ENCODE data around the gene TNRC6A. TPM values are rescaled to one million over a fixed set of nuclear protein-coding genes. Genes with fewer than 3 reads are reported as not detected.
"Not testable (repeated sequence)": the region's sequence is repeated elsewhere in the genome, so short reads cannot be mapped to it uniquely, and the experiment has no call there.

The TNRC6A gene
- total RNA-seq, 2 experiments from 2014 or later: 38.1 to 60.3 TPM

- H3K79me2 ChIP-seq (ENCODE audit: insufficient read depth, low read depth, low read length): no peaks in the 10 kb centered on the region
- no TSS peak for BruUV-seq (replicated peaks)
- no peaks in the 10 kb centered on the region for H3K9me3 ChIP-seq (ENCODE audit: low read length)
- CTCF ChIA-PET (ENCODE audit: unreplicated experiment): no interaction called here
- TF ChIP-seq CTCF (conservative IDR thresholded peaks at IDR 0.05; ENCODE audit: low read length) (no peak), EZH2phosphoT487 (IDR thresholded peaks at IDR 0.05; ENCODE audit: borderline replicate concordance, low read depth, low read length) (no peak)
- POLR2A ChIA-PET: no interaction called here
- no peak overlapping the region for H2AFZ ChIP-seq (ENCODE audit: low read length)
- H3K4me2 ChIP-seq (ENCODE audit: low read length): no peak overlapping the region
- H4K20me1 ChIP-seq (ENCODE audit: insufficient read depth, low read length): no peaks in the 10 kb centered on the region
- intact Hi-C loops (cut with micrococcal nuclease; ENCODE audit: unreplicated experiment): no loop called here
- no peaks in the 10 kb centered on the region for H3K36me3 ChIP-seq (ENCODE audit: insufficient read depth, low read length)
- no peaks in the 10 kb centered on the region for H3K9me2 ChIP-seq (ENCODE audit: insufficient read depth, low read length)
- DNase-seq (ENCODE audit: low spot score): no peak
- no peaks in the 10 kb centered on the region for H3K4me1 ChIP-seq (ENCODE audit: insufficient read depth, low read length, poor library complexity, severe bottlenecking)
- H3K27ac ChIP-seq (ENCODE audit: low read depth, low read length, poor library complexity, severe bottlenecking): no peak overlapping the region
- H3K4me3 ChIP-seq (ENCODE audit: low read depth, low read length, poor library complexity, severe bottlenecking): no peak overlapping the region
Observed at GRCh38 chr16:24700549-24701392, 28.7 kb upstream of the TNRC6A start.

- Histone ChIP-seq H2AFZ (ENCODE audit: low read length) (no peak overlapping the region), H3K36me3 (ENCODE audit: insufficient read depth, low read length) (no peaks in the 10 kb centered on the region), H4K20me1 (ENCODE audit: insufficient read depth, low read length) (no peaks in the 10 kb centered on the region), H3K27ac (ENCODE audit: low read depth, low read length, poor library complexity, severe bottlenecking) (no peak overlapping the region), H3K79me2 (ENCODE audit: insufficient read depth, low read depth, low read length) (no peaks in the 10 kb centered on the region), H3K9me3 (ENCODE audit: low read length) (no peaks in the 10 kb centered on the region), H3K4me3 (ENCODE audit: low read depth, low read length, poor library complexity, severe bottlenecking) (no peak overlapping the region), H3K9me2 (ENCODE audit: insufficient read depth, low read length) (no peaks in the 10 kb centered on the region), H3K4me2 (ENCODE audit: low read length) (no peak overlapping the region), H3K4me1 (ENCODE audit: insufficient read depth, low read length, poor library complexity, severe bottlenecking) (no peaks in the 10 kb centered on the region)
- POLR2A ChIA-PET: interaction anchor here (1.1 kb wide), 1 partner anchor 106 kb away, joined by 3 read pairs; no protein-coding TSS in a partner anchor
- no TSS peak for BruUV-seq (replicated peaks)
- TF ChIP-seq CTCF (conservative IDR thresholded peaks at IDR 0.05; ENCODE audit: low read length) (no peak), EZH2phosphoT487 (IDR thresholded peaks at IDR 0.05; ENCODE audit: borderline replicate concordance, low read depth, low read length) (no peak)
- intact Hi-C loops (cut with micrococcal nuclease; ENCODE audit: unreplicated experiment): no loop called here
- DNase-seq (ENCODE audit: low spot score): no peak
- CTCF ChIA-PET (ENCODE audit: unreplicated experiment): no interaction called here
Observed at GRCh38 chr16:24701521-24701951, 27.9 kb upstream of the TNRC6A start.

GRCh38 chr16:24707760-24708159 lies 21.7 kb upstream of the TNRC6A start:
- H3K79me2 ChIP-seq (ENCODE audit: insufficient read depth, low read depth, low read length); H3K27ac ChIP-seq (ENCODE audit: low read depth, low read length, poor library complexity, severe bottlenecking); CTCF ChIA-PET (ENCODE audit: unreplicated experiment); H2AFZ ChIP-seq (ENCODE audit: low read length); H3K9me2 ChIP-seq (ENCODE audit: insufficient read depth, low read length); H3K4me1 ChIP-seq (ENCODE audit: insufficient read depth, low read length, poor library complexity, severe bottlenecking); H4K20me1 ChIP-seq (ENCODE audit: insufficient read depth, low read length); BruUV-seq (replicated peaks); DNase-seq (ENCODE audit: low spot score); H3K36me3 ChIP-seq (ENCODE audit: insufficient read depth, low read length); intact Hi-C loops (cut with micrococcal nuclease; ENCODE audit: unreplicated experiment); H3K4me2 ChIP-seq (ENCODE audit: low read length); H3K4me3 ChIP-seq (ENCODE audit: low read depth, low read length, poor library complexity, severe bottlenecking); H3K9me3 ChIP-seq (ENCODE audit: low read length): not testable (repeated sequence)
- POLR2A ChIA-PET: interaction anchor here (0.6 kb wide), 1 partner anchor 231 kb away, joined by 4 read pairs; no protein-coding TSS in a partner anchor

All from OCI-LY7 (cell line).